K562 (cell line): Measurements from ENCODE around the gene NTN4. TPM values are rescaled to one million over a fixed set of nuclear protein-coding genes. Genes with fewer than 3 reads are reported as not detected.

Experiments
- ATAC-seq: fragments of 200-7000 bp; cut with Tn5 transposase; 3 replicates; pipeline ENCODE4 v1.9.1; 2020; ENCODE audit warnings: moderate library complexity
- BruUV-seq: library from RNA; stranded (reverse); fragments of 400-500 nt; replicated peaks from 2 replicates; lab custom pipeline; 2021; lab: Mats Ljungman, UMichigan
- CTCF ChIA-PET: fragments of 300-600 bp; formaldehyde crosslinking; extraction: SDS; loops from one replicate; lab custom pipeline; 2021; ENCODE audit warnings: low intra/inter-chr PET ratio; lab: Yijun Ruan, JAX
- POLR2A ChIA-PET: fragments of 300-600, 350-650 bp; sonication (Branson Sonifier 250); formaldehyde crosslinking; extraction: SDS; loops from one replicate; lab custom pipeline; 2021; ENCODE audit warnings: antibody characterized with exemption, inconsistent platforms; lab: Yijun Ruan, JAX
- DNase-seq, 4 experiments: peaks; one replicate each; pipeline versions ENCODE4 v3.0.0 to v3.0.0-alpha.2; 2011 to 2018; ENCODE audit warnings: low spot score in 3 of 4, mixed read lengths in 3 of 4; ENCODE audit errors: extremely low read depth in 1 of 4
- FAIRE-seq: peaks from 2 replicates; lab custom pipeline; 2011; peaks lifted over from hg19 to GRCh38; lab: Jason Lieb, UNC
- H2AFZ ChIP-seq: 2 replicates; pipeline ENCODE4 v1.6.0; 2011; ENCODE audit warnings: low read depth, low read length, control low read depth, inconsistent platforms
- H3K27ac ChIP-seq: fragments of 200-600 bp; 3 replicates; pipeline ENCODE4 v1.8.0; 2011; ENCODE audit warnings: low read depth, mild to moderate bottlenecking, control low read depth, inconsistent platforms, low read length, moderate library complexity, mixed read lengths; ENCODE audit errors: extremely low read depth
- H3K27me3 ChIP-seq, 2 experiments: fragments of 300-600 bp in 1 of 2; 2 replicates in 1 of 2; 3 replicates in 1 of 2; pipeline versions ENCODE4 v1.6.0 to v1.8.0; 2011; ENCODE audit warnings: inconsistent platforms in 2 of 2, low read length in 2 of 2, mild to moderate bottlenecking in 1 of 2, mixed read lengths in 1 of 2, moderate library complexity in 1 of 2; ENCODE audit not compliant: control insufficient read depth in 2 of 2, insufficient read depth in 2 of 2
- H3K36me3 ChIP-seq: fragments of 300-600 bp; 3 replicates; pipeline ENCODE4 v1.8.0; 2011; ENCODE audit warnings: mild to moderate bottlenecking, low read length, inconsistent platforms; ENCODE audit not compliant: control insufficient read depth, insufficient read depth
- H3K4me1 ChIP-seq, 2 experiments: fragments of 200-600 bp in 1 of 2; replicated peaks in 1 of 2; 2 replicates in 1 of 2; 3 replicates in 1 of 2; pipeline versions ENCODE4 v1.5.1 to v1.8.0; 2011; ENCODE audit warnings: inconsistent platforms in 2 of 2, low read length in 2 of 2, mild to moderate bottlenecking in 1 of 2, mixed read lengths in 1 of 2, moderate library complexity in 1 of 2; ENCODE audit not compliant: control insufficient read depth in 2 of 2, insufficient read depth in 2 of 2
- H3K4me2 ChIP-seq: 2 replicates; pipeline ENCODE4 v1.6.1; 2011; ENCODE audit warnings: low read length, control low read depth, inconsistent platforms, mixed read lengths; ENCODE audit not compliant: insufficient read depth
- H3K4me3 ChIP-seq: fragments of 200-600 bp; sonication (generic), shearing (Covaris generic); 2 replicates; pipeline ENCODE4 v1.5.1; 2016; ENCODE audit warnings: control low read depth, inconsistent platforms
- H3K79me2 ChIP-seq: fragments of 200-600 bp; 3 replicates; pipeline ENCODE4 v1.8.0; 2011; ENCODE audit warnings: low read length, inconsistent platforms; ENCODE audit not compliant: control insufficient read depth, insufficient read depth
- H3K9ac ChIP-seq, 2 experiments: 2 replicates each; pipeline versions ENCODE4 v1.6.0 to v1.6.1; 2011; ENCODE audit warnings: low read depth in 2 of 2, low read length in 2 of 2, control low read depth in 1 of 2, inconsistent platforms in 1 of 2, mild to moderate bottlenecking in 1 of 2, mixed read lengths in 1 of 2; ENCODE audit not compliant: insufficient read depth in 1 of 2
- H3K9me1 ChIP-seq: one replicate; pipeline ENCODE4 v1.6.0; 2011; ENCODE audit warnings: inconsistent platforms, mild to moderate bottlenecking, low read length, moderate library complexity; ENCODE audit not compliant: control insufficient read depth, insufficient read depth
- H3K9me3 ChIP-seq: replicated peaks from 2 replicates; pipeline ENCODE4 v1.5.1; 2011; ENCODE audit warnings: low read depth, low read length, inconsistent platforms; ENCODE audit not compliant: control insufficient read depth, insufficient read depth
- H4K20me1 ChIP-seq: replicated peaks from 2 replicates; pipeline ENCODE4 v1.6.1; 2011; ENCODE audit warnings: low read length, inconsistent platforms, mixed read lengths; ENCODE audit not compliant: control insufficient read depth, insufficient read depth
- AFF4 ChIP-seq: sonication (generic); formaldehyde crosslinking; IDR thresholded peaks from 2 replicates; pipeline ENCODE4 v1.8.0; 2023; ENCODE audit warnings: mild to moderate bottlenecking, missing genetic modification reagents
- C11orf30 ChIP-seq: fragments of 450-650 bp; IDR thresholded peaks from 2 replicates; pipeline ENCODE4 v1.6.1; 2016; ENCODE audit warnings: low read depth, mild to moderate bottlenecking
- MAFG ChIP-seq: fragments of 450-650 bp; conservative IDR thresholded peaks from 2 replicates; pipeline ENCODE4 v1.6.1; 2016; ENCODE audit warnings: missing genetic modification characterization, missing compliant biosample characterization
- NELFE ChIP-seq: IDR thresholded peaks from 2 replicates; pipeline ENCODE4 v1.6.1; 2011; ENCODE audit warnings: mild to moderate bottlenecking; ENCODE audit not compliant: insufficient read depth, insufficient read length
- POLR3G ChIP-seq: IDR thresholded peaks from 2 replicates; pipeline ENCODE4 v1.6.1; 2011; ENCODE audit not compliant: insufficient read length, insufficient replicate concordance; ENCODE audit errors: extremely low read depth
- PPARD ChIP-seq: fragments of 250-450 bp; sonication (Bioruptor Pico); IDR thresholded peaks from 2 replicates; pipeline ENCODE4 v1.8.0; 2022; ENCODE audit warnings: inconsistent platforms, mild to moderate bottlenecking, moderate library complexity
- PTRF ChIP-seq: fragments of 450-650 bp; IDR thresholded peaks from 2 replicates; pipeline ENCODE4 v1.6.1; 2016; ENCODE audit warnings: mild to moderate bottlenecking, missing genetic modification characterization, missing compliant biosample characterization
- RBM17 ChIP-seq: fragments of 200-400 bp; formaldehyde crosslinking; IDR thresholded peaks from 2 replicates; pipeline ENCODE4 v1.6.1; 2017; ENCODE audit warnings: low read depth, mild to moderate bottlenecking, low read length, borderline replicate concordance
- RNF2 ChIP-seq: sonication (generic); IDR thresholded peaks from 2 replicates; pipeline ENCODE4 v1.6.1; 2016
- STAT5A ChIP-seq: IDR thresholded peaks from 2 replicates; pipeline ENCODE4 v1.6.1; 2012; ENCODE audit warnings: low read length, inconsistent platforms, borderline replicate concordance
- U2AF2 ChIP-seq: fragments of 200-400 bp; formaldehyde crosslinking; optimal IDR thresholded peaks from 2 replicates; pipeline ENCODE3; 2017; ENCODE audit warnings: low read depth, mild to moderate bottlenecking, low read length
- ZBTB33 ChIP-seq: sonication (generic); formaldehyde crosslinking; IDR thresholded peaks from 2 replicates; pipeline ENCODE4 v1.8.1; 2023; ENCODE audit warnings: mild to moderate bottlenecking, missing genetic modification reagents
- ZNF197 ChIP-seq: fragments of 200-800 bp; sonication (Bioruptor generic); IDR thresholded peaks from 2 replicates; pipeline ENCODE4 v1.6.1; 2016; ENCODE audit warnings: low read depth, missing genetic modification characterization, missing compliant biosample characterization
- ZNF316 ChIP-seq: fragments of 450-650 bp; IDR thresholded peaks from 2 replicates; pipeline ENCODE4 v1.6.1; 2016
- ZNF354B ChIP-seq: fragments of 250-450 bp; sonication (Bioruptor Pico); IDR thresholded peaks from 2 replicates; pipeline ENCODE4 v1.4.0; 2020
- ZNF764 ChIP-seq: fragments of 250-450 bp; sonication (Bioruptor Pico); IDR thresholded peaks from 2 replicates; pipeline ENCODE4 v1.4.0; 2020; ENCODE audit warnings: low read depth, mild to moderate bottlenecking, moderate library complexity
- ZNF77 ChIP-seq: fragments of 250-450 bp; sonication (Bioruptor Pico); IDR thresholded peaks from 2 replicates; pipeline ENCODE4 v1.5.0; 2020
- WGBS: fragments of 100-300 bp; shearing (Covaris generic); methylation state at CpG from one replicate; pipeline ENCODE4 v1.1.6; 2016; ENCODE audit warnings: low coverage, mixed read lengths; ENCODE audit not compliant: insufficient coverage; ENCODE audit errors: missing lambda C conversion rate; 5-methylcytosine and 5-hydroxymethylcytosine counted together
- in situ Hi-C: fragments of 300-500 bp; cut with MboI; formaldehyde crosslinking; loops from 4 replicates; pipeline ENCODE4 v1.15.0; 2018; ENCODE audit warnings: inconsistent platforms, mixed read lengths
- intact Hi-C: fragments of 100-400 bp; cut with micrococcal nuclease; formaldehyde crosslinking; loops from 2 replicates; pipeline ENCODE4 v1.14.2; 2022
- polyA plus RNA-seq, 8 experiments: library from polyadenylated mRNA; depleted of rRNA in 4 of 8; stranded (reverse) in 5 of 8; unstranded in 3 of 8; fragments of >200 nt; fragmentation: Nextera tagmentation in 2 of 8; fragmentation: Illumina TruSeq in 1 of 8; extraction: Ambion mirVana in 2 of 8; extraction: Trizol in 1 of 8; gene quantifications; 2 replicates each; pipeline versions ENCODE4 v1.2.1 to v1.2.3, GENCODE V29; 2011 to 2014; ENCODE audit warnings: inconsistent platforms in 1 of 8, missing spikeins in 1 of 8
- total RNA-seq, 7 experiments: library from RNA; depleted of rRNA in 6 of 7; stranded (reverse); fragments of >200 nt in 6 of 7; fragmentation: Illumina TruSeq in 2 of 7; extraction: Trizol in 2 of 7; gene quantifications; 2 replicates each; pipeline versions ENCODE4 v1.2.1 to v1.2.3, GENCODE V29; 2011 to 2021; ENCODE audit warnings: low replicate concordance in 1 of 7
- TF ChIP-seq, protein P1 (sequence below): sonication (generic); formaldehyde crosslinking; IDR thresholded peaks from 2 replicates; pipeline ENCODE4 v1.9.0; 2022; ENCODE audit warnings: mild to moderate bottlenecking, missing genetic modification reagents

The NTN4 gene
- total and polyA plus RNA-seq, 9 of the 15 experiments (the other 6 are each of a cell fraction or from before 2014, with no cell fraction given): 0.13 TPM; not detected in 8

DNA sequence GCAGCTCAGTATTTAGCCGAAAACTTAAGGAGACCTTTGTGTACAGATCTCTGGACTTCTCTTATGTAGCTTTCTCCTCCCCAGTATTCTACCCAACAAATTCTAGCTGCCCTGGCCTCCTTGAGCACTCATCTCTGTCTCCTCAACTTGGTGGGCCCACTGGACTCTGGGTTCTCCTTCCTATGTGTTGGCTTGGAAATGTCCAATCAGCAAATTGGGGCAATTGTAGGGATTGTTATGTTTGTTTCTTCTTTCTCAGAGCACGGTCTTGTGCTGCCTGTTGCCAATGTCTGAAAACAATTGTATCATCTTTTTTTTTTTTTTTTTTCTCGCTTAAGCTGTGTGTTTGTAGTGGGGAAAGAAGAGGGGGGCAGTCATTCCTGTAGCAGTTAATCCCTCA lies 30.2 kb downstream of the NTN4 start (continued):
- no peak for TF ChIP-seq NELFE
- TF ChIP-seq RBM17: no peak
- no peak for TF ChIP-seq STAT5A
- 0 out of 2 replicates have a peak, but pooled peaks have one; percentile 10 for TF ChIP-seq MAFG (tag)
- TF ChIP-seq ZNF316: peak; percentile 53; the same call in 1 of the 2 replicates
- peak; percentile 24; the same call in 1 of the 2 replicates for TF ChIP-seq C11orf30
- TF ChIP-seq, all 486 proteins: peak for 3

GRCh38 chr12:95759718-95760117 lies 30.8 kb downstream of the NTN4 start:
- Histone ChIP-seq H3K27me3 (peaks cover 0 to 4% of the 10 kb centered on the region in 2 experiments; a peak in 2 of 5 replicates), H3K4me3 (no peak overlapping the region), H4K20me1 (no peaks in the 10 kb centered on the region), H3K9me3 (no peaks in the 10 kb centered on the region), H3K9me1 (no peaks in the 10 kb centered on the region), H3K36me3 (no peaks in the 10 kb centered on the region), H3K27ac (no peak overlapping the region), H2AFZ (no peak overlapping the region), H3K9ac (no peak overlapping the region), H3K4me1 (no peaks in the 10 kb centered on the region), H3K4me2 (no peak overlapping the region), H3K79me2 (no peaks in the 10 kb centered on the region)
- CTCF ChIA-PET: no interaction called here
- WGBS: 0% methylated on average over 1 of the region's 1 CpG
- DNase-seq: no peak
- ATAC-seq: no peak
- in situ Hi-C loops: no loop called here
- FAIRE-seq: no peak
- BruUV-seq: no TSS peak
- POLR2A ChIA-PET: no interaction called here
- intact Hi-C loops: no loop called here
- TF ChIP-seq ZNF77 (no peak), U2AF2 (no peak), AFF4 (CRISPR knock-in tag) (no peak), ZNF764 (CRISPR knock-in tag) (no peak), PTRF (tag) (no peak), ZBTB33 (no peak), POLR3G (no peak), ZNF197 (no peak), ZNF354B (CRISPR knock-in tag) (no peak), PPARD (CRISPR knock-in tag) (no peak), RNF2 (no peak)
- TF ChIP-seq, protein P1, sequence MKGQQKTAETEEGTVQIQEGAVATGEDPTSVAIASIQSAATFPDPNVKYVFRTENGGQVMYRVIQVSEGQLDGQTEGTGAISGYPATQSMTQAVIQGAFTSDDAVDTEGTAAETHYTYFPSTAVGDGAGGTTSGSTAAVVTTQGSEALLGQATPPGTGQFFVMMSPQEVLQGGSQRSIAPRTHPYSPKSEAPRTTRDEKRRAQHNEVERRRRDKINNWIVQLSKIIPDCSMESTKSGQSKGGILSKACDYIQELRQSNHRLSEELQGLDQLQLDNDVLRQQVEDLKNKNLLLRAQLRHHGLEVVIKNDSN (CRISPR knock-in tag): no peak
